ENCODE measurements around the gene SERPINE2.

The SERPINE2 gene

GRCh38 chr2:224062481-224063297, 23.6 kb upstream of the SERPINE2 start:
- DNase-seq = peak in 1 of 2 experiments; percentile 2
- TF ChIP-seq POLR2A (IDR thresholded peaks at IDR 0.05; ENCODE audit: low read length) (no peak), GATA1 (IDR thresholded peaks at IDR 0.05; ENCODE audit: low read depth, low read length) (no peak)

- no peak for TF ChIP-seq GATA1 (IDR thresholded peaks at IDR 0.05; ENCODE audit: low read depth, low read length)
- no peak for TF ChIP-seq POLR2A (IDR thresholded peaks at IDR 0.05; ENCODE audit: low read length)
- no peak for DNase-seq
Observed at GRCh38 chr2:224060783-224061482, 21.8 kb upstream of the SERPINE2 start.

DNA sequence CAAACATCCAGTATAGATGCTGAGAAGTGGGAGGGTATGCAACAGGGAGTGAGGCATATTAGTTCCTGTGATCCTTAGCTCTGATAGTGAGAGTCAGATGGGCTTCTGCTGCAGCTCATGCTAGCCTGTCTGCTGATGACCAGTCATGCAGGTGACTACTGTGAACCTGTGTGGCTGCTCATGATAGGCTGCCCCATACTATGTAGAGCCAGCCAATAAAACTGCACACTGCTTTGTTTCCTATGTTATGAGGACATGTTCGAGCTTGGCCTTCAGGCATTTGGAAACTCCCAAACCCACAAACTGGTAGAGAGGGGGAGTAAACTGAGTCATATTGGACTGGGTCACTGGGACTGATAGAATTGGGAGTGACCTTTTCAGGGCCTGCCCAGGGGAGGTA, 20.1 kb upstream of the SERPINE2 start:
- DNase-seq = no peak
- no peak for TF ChIP-seq GATA1 (IDR thresholded peaks at IDR 0.05; ENCODE audit: low read depth, low read length)
- TF ChIP-seq POLR2A (IDR thresholded peaks at IDR 0.05; ENCODE audit: low read length) = no peak

DNA sequence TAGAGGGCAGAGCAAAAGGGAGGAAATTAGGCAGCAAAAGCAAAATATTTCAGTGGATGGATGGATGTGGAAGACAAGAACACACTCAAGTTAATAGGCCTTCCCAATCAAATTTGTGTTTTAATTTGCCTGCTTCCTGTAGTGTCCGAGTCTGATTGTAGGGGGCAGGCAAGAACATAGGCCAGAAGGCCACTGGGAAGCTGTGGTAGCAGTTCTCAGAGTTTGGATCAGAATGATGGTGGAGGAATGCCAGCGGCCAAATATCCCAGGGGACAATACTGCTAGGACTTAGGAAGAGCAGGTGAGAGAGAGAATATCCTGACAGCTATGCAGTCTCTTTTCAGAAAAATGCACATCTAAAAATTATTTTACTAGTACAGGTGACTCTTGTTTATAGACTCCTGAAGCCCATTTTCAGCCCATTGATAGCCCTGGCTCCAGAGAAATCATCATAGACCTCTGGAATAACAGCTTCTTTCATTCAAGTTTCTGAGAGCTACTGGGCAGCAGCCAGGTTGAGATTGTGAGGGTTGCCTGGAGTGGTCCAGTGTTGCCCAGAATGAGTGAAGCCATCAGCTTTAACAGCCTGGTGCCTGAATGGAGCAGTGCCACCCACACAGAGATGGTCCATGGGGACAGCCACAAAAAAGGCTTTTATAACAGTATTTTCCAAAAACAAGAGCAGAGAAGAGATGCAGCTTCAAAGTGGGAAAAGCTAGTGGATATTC, 19.1 kb upstream of the SERPINE2 start:
- TF ChIP-seq GATA1 (IDR thresholded peaks at IDR 0.05; ENCODE audit: low read depth, low read length) = no peak
- TF ChIP-seq POLR2A (IDR thresholded peaks at IDR 0.05; ENCODE audit: low read length) = no peak
- DNase-seq = no peak

GRCh38 chr2:224056889-224057288, 17.8 kb upstream of the SERPINE2 start:
- DNase-seq = no peak
- TF ChIP-seq POLR2A (IDR thresholded peaks at IDR 0.05; ENCODE audit: low read length) (no peak), GATA1 (IDR thresholded peaks at IDR 0.05; ENCODE audit: low read depth, low read length) (no peak)

DNA sequence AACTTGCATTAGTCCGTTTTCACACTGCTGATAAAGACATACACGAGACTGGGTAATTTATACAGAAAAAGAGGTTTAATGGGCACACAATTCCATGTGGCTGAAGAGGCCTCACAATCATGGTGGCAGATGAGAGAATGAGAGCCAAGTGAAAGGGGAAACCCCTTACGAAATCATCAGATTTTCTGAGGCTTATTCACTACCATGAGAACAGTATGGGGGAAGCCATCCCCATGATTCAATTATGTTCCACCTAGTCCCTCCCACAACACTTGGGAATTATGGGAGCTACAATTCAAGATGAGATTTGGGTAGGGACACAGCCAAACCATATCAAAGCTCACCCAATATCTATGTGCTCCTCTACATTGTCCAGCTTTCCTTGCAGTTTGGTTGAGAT, 16.0 kb upstream of the SERPINE2 start:
- no peak for DNase-seq
- TF ChIP-seq GATA1 (IDR thresholded peaks at IDR 0.05; ENCODE audit: low read depth, low read length) (no peak), POLR2A (IDR thresholded peaks at IDR 0.05; ENCODE audit: low read length) (no peak)

- no peak for DNase-seq
- no peak for TF ChIP-seq POLR2A (IDR thresholded peaks at IDR 0.05; ENCODE audit: low read length)
Observed at GRCh38 chr2:224046752-224047151, 7.7 kb upstream of the SERPINE2 start.

DNA sequence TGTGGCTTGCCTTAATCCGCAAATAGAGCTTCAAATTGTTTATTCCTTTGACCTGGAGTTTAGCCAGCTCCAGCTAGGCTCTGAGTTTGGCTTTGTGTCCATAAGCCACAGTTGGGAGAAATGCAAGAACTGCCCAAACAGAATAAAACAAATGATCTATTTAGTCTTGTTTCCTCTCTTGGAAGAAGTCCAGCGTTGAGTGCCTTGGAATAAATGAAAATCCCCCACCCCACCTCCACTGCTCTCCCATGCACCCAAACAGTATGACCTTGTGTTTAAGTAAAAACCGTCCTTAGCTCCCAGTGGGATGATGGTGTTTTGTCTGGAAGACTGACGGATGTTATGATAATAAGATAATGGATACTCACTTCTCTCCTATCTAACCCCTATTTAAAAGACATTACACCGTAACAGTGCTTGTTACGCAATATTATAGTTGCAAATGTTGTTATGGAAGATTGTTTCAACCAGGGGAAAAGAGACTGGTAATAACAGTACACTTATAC, 3.2 kb upstream of the SERPINE2 start:
- DNase-seq = no peak
- TF ChIP-seq GATA1 (IDR thresholded peaks at IDR 0.05; ENCODE audit: low read depth, low read length) = no peak
- no peak for TF ChIP-seq POLR2A (IDR thresholded peaks at IDR 0.05; ENCODE audit: low read length)

DNA sequence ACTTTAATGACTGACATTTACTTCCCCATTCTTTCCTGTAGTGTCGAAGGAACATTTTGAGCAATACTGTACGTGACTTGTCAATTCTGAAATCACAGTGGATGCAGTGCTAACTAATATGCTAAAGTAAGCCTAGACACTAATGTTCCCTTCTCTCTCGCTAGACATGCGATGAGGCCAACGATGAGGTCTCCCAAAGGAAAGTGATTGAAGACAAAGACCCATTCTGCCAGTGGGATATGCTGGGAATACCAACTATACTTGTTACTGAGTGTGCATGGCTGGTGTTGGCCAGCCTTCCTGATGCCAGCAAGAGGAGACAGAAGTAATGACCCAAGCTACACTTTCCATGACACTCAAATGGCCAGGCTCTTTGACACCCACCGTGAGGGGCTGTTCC, 2.5 kb upstream of the SERPINE2 start:
- no peak for DNase-seq
- no peak for TF ChIP-seq GATA1 (IDR thresholded peaks at IDR 0.05; ENCODE audit: low read depth, low read length)
- TF ChIP-seq POLR2A (IDR thresholded peaks at IDR 0.05; ENCODE audit: low read length) = no peak

DNA sequence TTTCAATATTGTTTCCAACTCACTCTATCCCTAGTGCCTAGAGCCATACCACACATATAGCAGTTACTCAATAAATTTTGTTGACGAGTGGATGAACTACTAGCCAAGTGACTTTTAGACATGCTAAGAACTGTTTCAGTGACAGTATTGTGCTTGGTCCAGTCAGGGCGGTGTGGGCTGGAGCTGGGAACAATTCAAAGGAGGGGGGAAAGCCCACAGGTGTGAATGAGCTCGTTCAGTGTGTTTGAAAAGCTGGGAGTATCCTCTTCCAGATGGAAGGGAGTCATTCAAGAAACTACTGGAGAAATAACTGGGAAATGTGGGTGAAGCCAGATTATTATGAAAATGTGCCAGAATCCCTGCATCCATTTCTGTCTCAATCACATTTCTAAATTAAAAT, 1.7 kb upstream of the SERPINE2 start:
- DNase-seq = no peak
- no peak for TF ChIP-seq GATA1 (IDR thresholded peaks at IDR 0.05; ENCODE audit: low read depth, low read length)
- TF ChIP-seq POLR2A (IDR thresholded peaks at IDR 0.05; ENCODE audit: low read length) = no peak

DNA sequence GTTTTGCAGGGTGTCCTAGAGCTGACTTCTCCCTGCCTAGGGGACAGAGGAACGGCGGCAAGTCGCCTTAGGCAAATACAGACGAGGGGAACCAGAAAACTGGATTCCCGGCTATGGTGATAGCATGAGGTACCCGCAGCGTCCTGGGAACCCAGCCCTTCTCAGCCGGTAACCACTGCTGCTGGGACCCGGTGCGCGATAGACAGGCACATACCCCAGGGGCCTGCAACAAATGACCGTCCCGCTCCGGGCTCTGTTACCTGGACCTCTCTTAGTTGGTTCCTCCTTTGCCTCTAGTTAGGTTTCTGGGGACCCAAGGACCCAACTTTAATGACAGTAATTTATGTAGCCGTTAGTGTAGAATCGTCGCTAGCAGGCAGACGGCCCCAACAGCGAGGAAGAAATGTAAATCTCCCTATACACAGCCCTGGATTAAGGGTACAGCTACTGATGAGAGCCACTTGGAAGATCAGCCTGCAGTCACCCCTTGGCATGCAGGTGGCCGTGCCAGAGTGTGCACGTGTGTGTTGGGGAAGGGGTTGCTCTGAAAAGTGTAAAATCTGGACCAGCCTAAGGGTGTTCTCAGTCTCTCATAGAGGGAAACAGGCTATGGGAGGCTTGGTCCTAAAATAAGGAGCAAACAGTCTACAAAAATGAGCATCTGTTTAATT, 819 bp upstream of the SERPINE2 start:
- TF ChIP-seq GATA1 (IDR thresholded peaks at IDR 0.05; ENCODE audit: low read depth, low read length) = no peak
- TF ChIP-seq POLR2A (IDR thresholded peaks at IDR 0.05; ENCODE audit: low read length) = no peak
- no peak for DNase-seq

DNA sequence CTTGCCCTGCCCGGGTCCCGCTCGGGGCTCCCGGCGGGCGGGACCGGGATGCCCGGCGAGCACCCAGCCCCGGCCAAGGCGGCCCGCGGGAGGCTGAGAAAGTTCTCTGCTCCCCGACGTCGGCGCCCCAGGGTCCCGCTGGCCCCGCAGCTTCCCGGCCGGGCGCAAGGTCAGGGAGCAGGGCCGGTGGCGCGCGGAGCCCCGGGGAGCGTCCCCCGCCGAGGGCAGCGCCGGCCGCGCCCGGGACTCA, 331 bp downstream of the SERPINE2 start:
- TF ChIP-seq GATA1 (IDR thresholded peaks at IDR 0.05; ENCODE audit: low read depth, low read length) = no peak
- no peak for TF ChIP-seq POLR2A (IDR thresholded peaks at IDR 0.05; ENCODE audit: low read length)
- no peak for DNase-seq

DNA sequence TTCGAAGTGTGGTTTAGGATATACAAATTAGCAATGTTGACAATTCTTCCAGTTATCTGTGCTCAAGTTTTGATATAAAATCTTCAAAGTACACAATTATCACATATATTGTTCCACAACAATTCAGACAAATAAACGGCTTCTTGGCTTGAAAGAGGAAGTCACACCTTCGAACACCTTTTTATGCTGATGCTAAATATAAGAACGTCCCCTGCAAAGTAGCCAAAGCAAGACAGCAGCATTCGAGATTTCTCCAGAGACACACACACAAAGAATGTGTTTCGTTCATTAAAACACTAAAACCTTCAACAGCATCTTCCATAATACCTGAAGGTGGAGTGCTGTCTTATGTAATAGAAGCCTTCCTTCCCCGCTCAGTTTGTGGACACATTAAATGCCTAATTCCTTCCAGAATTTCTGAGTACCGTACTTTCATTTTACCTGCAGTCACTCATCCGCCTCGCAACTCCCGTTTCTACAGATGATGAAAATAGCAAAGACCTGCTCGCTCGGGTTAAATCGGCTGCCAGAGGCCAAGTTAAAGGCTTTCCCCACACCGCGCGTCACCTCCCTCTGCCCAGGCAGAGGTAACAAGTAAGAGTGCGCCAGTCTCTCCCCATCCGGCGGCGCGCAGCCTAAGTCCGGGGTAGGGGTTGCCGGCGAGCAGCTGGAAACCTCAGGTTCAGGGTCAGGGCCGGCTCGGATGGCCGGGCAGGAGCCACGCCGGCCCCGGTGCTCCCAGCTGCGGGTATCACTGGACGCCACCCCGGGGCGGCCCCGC, 847 bp downstream of the SERPINE2 start:
- TF ChIP-seq GATA1 (IDR thresholded peaks at IDR 0.05; ENCODE audit: low read depth, low read length) (no peak), POLR2A (IDR thresholded peaks at IDR 0.05; ENCODE audit: low read length) (no peak)
- peak; percentile 7 to 25 for DNase-seq

Measured in erythroblast (primary cell).